HepG2 (cell line): ENCODE measurements around the gene TUBB2B. TPM values are rescaled to one million over a fixed set of nuclear protein-coding genes. Genes with fewer than 3 reads are reported as not detected.

Experiments
- ATAC-seq: fragments of 200-7000 bp; cut with Tn5 transposase; 3 replicates; pipeline ENCODE4 v1.9.1; 2020; ENCODE audit warnings: mild to moderate bottlenecking, moderate library complexity
- BruUV-seq: library from RNA; stranded (reverse); fragments of 400-500 nt; replicated peaks from 2 replicates; lab custom pipeline; 2021; lab: Mats Ljungman, UMichigan
- CTCF ChIA-PET: fragments of 300-600 bp; formaldehyde crosslinking; extraction: SDS; loops from one replicate; lab custom pipeline; 2021; ENCODE audit warnings: low total read pairs, inconsistent platforms, low intra/inter-chr PET ratio; lab: Yijun Ruan, JAX
- POLR2A ChIA-PET: fragments of 350-600 bp; sonication (Branson Sonifier 250); formaldehyde crosslinking; loops from one replicate; lab custom pipeline; 2020; ENCODE audit warnings: antibody characterized with exemption, inconsistent platforms; lab: Yijun Ruan, JAX
- DNase-seq: peaks from one replicate; pipeline ENCODE4 v3.0.0-alpha.2; 2015; ENCODE audit warnings: low spot score
- FAIRE-seq: peaks from 3 replicates; lab custom pipeline; 2011; peaks lifted over from hg19 to GRCh38; lab: Jason Lieb, UNC
- H2AFZ ChIP-seq: one replicate; pipeline ENCODE4 v1.6.1; 2011; ENCODE audit warnings: low read length, inconsistent platforms
- H3K27ac ChIP-seq: fragments of 300-600 bp; 3 replicates; pipeline ENCODE4 v1.8.0; 2011; ENCODE audit warnings: mixed run types, mild to moderate bottlenecking, mixed read lengths, low read length, inconsistent platforms; ENCODE audit not compliant: insufficient read depth; ENCODE audit errors: extremely low read length
- H3K27me3 ChIP-seq, 2 experiments: fragments of 200-600 bp in 1 of 2; 2 replicates in 1 of 2; 3 replicates in 1 of 2; pipeline versions ENCODE4 v1.6.0 to v1.8.0; 2011; ENCODE audit warnings: low read length in 2 of 2, mild to moderate bottlenecking in 2 of 2, moderate library complexity in 2 of 2, inconsistent platforms in 1 of 2; ENCODE audit not compliant: insufficient read depth in 2 of 2, control insufficient read depth in 1 of 2
- H3K36me3 ChIP-seq, 2 experiments: fragments of 200-600 bp in 1 of 2; replicated peaks in 1 of 2; 2 replicates in 1 of 2; 3 replicates in 1 of 2; pipeline versions ENCODE4 v1.5.1 to v1.8.0; 2011; ENCODE audit warnings: low read length in 2 of 2, inconsistent platforms in 1 of 2; ENCODE audit not compliant: insufficient read depth in 2 of 2, control insufficient read depth in 1 of 2
- H3K4me1 ChIP-seq: 2 replicates; pipeline ENCODE4 v1.5.1; 2012; ENCODE audit warnings: low read length, inconsistent platforms; ENCODE audit not compliant: insufficient read depth
- H3K4me2 ChIP-seq: 2 replicates; pipeline ENCODE4 v1.6.0; 2011; ENCODE audit warnings: low read depth, low read length, inconsistent platforms
- H3K4me3 ChIP-seq, 3 experiments: fragments of 200-600 bp in 1 of 3; sonication (generic), shearing (Covaris generic) in 1 of 3; replicated peaks in 1 of 3; 2 replicates each; pipeline ENCODE4 v1.5.1; 2011 to 2016; ENCODE audit warnings: low read length in 3 of 3, inconsistent platforms in 2 of 3, low read depth in 2 of 3, mild to moderate bottlenecking in 2 of 3, control low read depth in 1 of 3, mixed read lengths in 1 of 3; ENCODE audit not compliant: insufficient read depth in 1 of 3
- H3K79me2 ChIP-seq: one replicate; pipeline ENCODE4 v1.6.1; 2011; ENCODE audit warnings: low read length, inconsistent platforms; ENCODE audit not compliant: insufficient read depth
- H3K9ac ChIP-seq: 2 replicates; pipeline ENCODE4 v1.6.0; 2011; ENCODE audit warnings: mild to moderate bottlenecking, low read depth, low read length, inconsistent platforms; ENCODE audit not compliant: insufficient read depth
- H3K9me3 ChIP-seq: 2 replicates; pipeline ENCODE4 v1.5.1; 2012; ENCODE audit warnings: mild to moderate bottlenecking, low read length
- H4K20me1 ChIP-seq: 2 replicates; pipeline ENCODE4 v1.6.0; 2011; ENCODE audit warnings: inconsistent platforms, mild to moderate bottlenecking, low read length, moderate library complexity; ENCODE audit not compliant: insufficient read depth
- BCL6 ChIP-seq: IDR thresholded peaks from 2 replicates; pipeline ENCODE4 v1.6.1; 2016; ENCODE audit warnings: missing genetic modification reagents, missing compliant biosample characterization
- GLI4 ChIP-seq: sonication (generic); formaldehyde crosslinking; IDR thresholded peaks from 2 replicates; pipeline ENCODE4 v1.5.1; 2020; ENCODE audit warnings: missing genetic modification reagents, mild to moderate bottlenecking, moderate library complexity, borderline replicate concordance
- IKZF4 ChIP-seq: sonication (generic); formaldehyde crosslinking; IDR thresholded peaks from 2 replicates; pipeline ENCODE4 v1.5.1; 2020; ENCODE audit warnings: borderline replicate concordance, mild to moderate bottlenecking, low read depth, missing genetic modification reagents; ENCODE audit errors: not compliant biosample characterization
- JDP2 ChIP-seq: sonication (generic); formaldehyde crosslinking; IDR thresholded peaks from 2 replicates; pipeline ENCODE4 v1.8.1; 2022; ENCODE audit warnings: missing genetic modification reagents, borderline replicate concordance
- MED1 ChIP-seq: sonication (generic); formaldehyde crosslinking; IDR thresholded peaks from 2 replicates; pipeline ENCODE4 v1.4.0; 2020; ENCODE audit warnings: missing genetic modification reagents
- SMC3 ChIP-seq: IDR thresholded peaks from 2 replicates; pipeline ENCODE4 v1.6.1; 2011; ENCODE audit warnings: low read length, improper control_type of control experiment
- TARDBP ChIP-seq: sonication (generic); formaldehyde crosslinking; IDR thresholded peaks from 2 replicates; pipeline ENCODE4 v1.8.0; 2022; ENCODE audit warnings: mild to moderate bottlenecking, missing genetic modification reagents
- ZNF234 ChIP-seq: sonication (generic); formaldehyde crosslinking; conservative IDR thresholded peaks from 2 replicates; pipeline ENCODE4 v1.5.1; 2020; ENCODE audit warnings: mild to moderate bottlenecking, missing genetic modification reagents
- ZNF34 ChIP-seq: sonication (generic); formaldehyde crosslinking; IDR thresholded peaks from 2 replicates; pipeline ENCODE4 v1.4.0; 2020; ENCODE audit warnings: mild to moderate bottlenecking, missing genetic modification reagents, borderline replicate concordance
- ZNF367 ChIP-seq: sonication (generic); formaldehyde crosslinking; IDR thresholded peaks from 2 replicates; pipeline ENCODE4 v1.4.0; 2020; ENCODE audit warnings: missing genetic modification reagents, borderline replicate concordance
- ZNF629 ChIP-seq: sonication (generic); formaldehyde crosslinking; conservative IDR thresholded peaks from 2 replicates; pipeline ENCODE4 v1.5.0; 2020; ENCODE audit warnings: missing genetic modification reagents
- WGBS: methylation state at CpG from one replicate; pipeline ENCODE4 v1.1.6; 2017; ENCODE audit warnings: low lambda C conversion rate; 5-methylcytosine and 5-hydroxymethylcytosine counted together
- in situ Hi-C: cut with HindIII; loops from 2 replicates; pipeline ENCODE4 v1.10.0; 2017; ENCODE audit warnings: low pct_unique_long_range_greater_than_20kb; ENCODE audit not compliant: extremely low pct_ligation_motif_present
- intact Hi-C: fragments of 100-400 bp; cut with micrococcal nuclease; formaldehyde crosslinking; loops from one replicate; pipeline ENCODE4 v1.10.0; 2022; ENCODE audit not compliant: unreplicated experiment
- polyA plus RNA-seq, 8 experiments: library from polyadenylated mRNA; depleted of rRNA in 3 of 8; stranded (reverse) in 7 of 8; unstranded in 1 of 8; fragments of >200 nt; fragmentation: Illumina TruSeq in 4 of 8; extraction: Trizol in 4 of 8; gene quantifications; 2 replicates each; pipeline versions ENCODE4 v1.2.1 to v1.2.3, GENCODE V29; 2011 to 2016; ENCODE audit warnings: low read depth in 4 of 8, missing spikeins in 1 of 8, mixed read lengths in 1 of 8; ENCODE audit not compliant: insufficient read depth in 1 of 8
- total RNA-seq, 5 experiments: library from RNA; depleted of rRNA; stranded (reverse); fragments of >200 nt; fragmentation: Illumina TruSeq; extraction: Trizol; gene quantifications; 2 replicates each; pipeline ENCODE4 v1.2.3, GENCODE V29; 2016; ENCODE audit warnings: low read depth in 1 of 5
- TF ChIP-seq, protein P1 (sequence below): sonication (generic); formaldehyde crosslinking; IDR thresholded peaks from 2 replicates; pipeline ENCODE4 v1.8.0; 2022; ENCODE audit warnings: mild to moderate bottlenecking, missing genetic modification reagents
- TF ChIP-seq, protein P2 (sequence below): sonication (generic); formaldehyde crosslinking; IDR thresholded peaks from 2 replicates; pipeline ENCODE4 v1.4.0; 2020; ENCODE audit warnings: missing genetic modification reagents

Gene TUBB2B
- total and polyA plus RNA-seq, 2 of the 13 experiments (the other 11 are each of a cell fraction or from before 2014, with no cell fraction given): 10.3 to 23.6 TPM

DNA sequence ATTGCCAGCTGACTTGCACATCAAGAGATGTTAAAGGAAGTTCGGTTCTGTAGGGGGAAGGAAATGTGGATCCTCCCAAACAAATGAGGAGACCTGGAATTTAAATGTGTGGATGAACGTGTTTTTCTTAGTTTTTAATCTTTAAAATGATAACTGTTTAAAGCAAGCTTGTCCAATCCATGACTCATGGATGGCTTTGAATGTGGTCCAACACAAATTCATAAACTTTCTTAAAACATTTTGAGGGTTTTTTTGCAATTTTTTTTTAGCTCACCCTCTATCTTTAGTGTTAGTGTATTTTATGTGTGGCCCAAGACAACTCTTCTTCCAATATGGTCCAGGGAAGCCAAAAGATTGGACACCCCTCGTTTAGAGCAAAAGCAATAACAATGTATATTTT, 12.6 kb downstream of the TUBB2B start:
- Histone ChIP-seq H3K9ac (no peak overlapping the region), H3K4me1 (peaks cover 4% of the 10 kb centered on the region), H3K4me2 (no peak overlapping the region), H3K27me3 (peaks cover 13 to 58% of the 10 kb centered on the region in 2 experiments), H3K27ac (no peak overlapping the region), H3K79me2 (no peaks in the 10 kb centered on the region), H3K36me3 (no peaks in the 10 kb centered on the region), H3K4me3 (no peak overlapping the region), H2AFZ (no peak overlapping the region), H3K9me3 (no peaks in the 10 kb centered on the region), H4K20me1 (no peaks in the 10 kb centered on the region)
- FAIRE-seq: no peak
- ATAC-seq: no peak
- CTCF ChIA-PET: no interaction called here
- intact Hi-C loops: no loop called here
- DNase-seq: no peak
- no peak for TF ChIP-seq ZNF34 (CRISPR knock-in tag)
- TF ChIP-seq, protein P1, sequence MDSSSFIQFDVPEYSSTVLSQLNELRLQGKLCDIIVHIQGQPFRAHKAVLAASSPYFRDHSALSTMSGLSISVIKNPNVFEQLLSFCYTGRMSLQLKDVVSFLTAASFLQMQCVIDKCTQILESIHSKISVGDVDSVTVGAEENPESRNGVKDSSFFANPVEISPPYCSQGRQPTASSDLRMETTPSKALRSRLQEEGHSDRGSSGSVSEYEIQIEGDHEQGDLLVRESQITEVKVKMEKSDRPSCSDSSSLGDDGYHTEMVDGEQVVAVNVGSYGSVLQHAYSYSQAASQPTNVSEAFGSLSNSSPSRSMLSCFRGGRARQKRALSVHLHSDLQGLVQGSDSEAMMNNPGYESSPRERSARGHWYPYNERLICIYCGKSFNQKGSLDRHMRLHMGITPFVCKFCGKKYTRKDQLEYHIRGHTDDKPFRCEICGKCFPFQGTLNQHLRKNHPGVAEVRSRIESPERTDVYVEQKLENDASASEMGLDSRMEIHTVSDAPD (CRISPR knock-in tag): no peak
- TF ChIP-seq, protein P2, sequence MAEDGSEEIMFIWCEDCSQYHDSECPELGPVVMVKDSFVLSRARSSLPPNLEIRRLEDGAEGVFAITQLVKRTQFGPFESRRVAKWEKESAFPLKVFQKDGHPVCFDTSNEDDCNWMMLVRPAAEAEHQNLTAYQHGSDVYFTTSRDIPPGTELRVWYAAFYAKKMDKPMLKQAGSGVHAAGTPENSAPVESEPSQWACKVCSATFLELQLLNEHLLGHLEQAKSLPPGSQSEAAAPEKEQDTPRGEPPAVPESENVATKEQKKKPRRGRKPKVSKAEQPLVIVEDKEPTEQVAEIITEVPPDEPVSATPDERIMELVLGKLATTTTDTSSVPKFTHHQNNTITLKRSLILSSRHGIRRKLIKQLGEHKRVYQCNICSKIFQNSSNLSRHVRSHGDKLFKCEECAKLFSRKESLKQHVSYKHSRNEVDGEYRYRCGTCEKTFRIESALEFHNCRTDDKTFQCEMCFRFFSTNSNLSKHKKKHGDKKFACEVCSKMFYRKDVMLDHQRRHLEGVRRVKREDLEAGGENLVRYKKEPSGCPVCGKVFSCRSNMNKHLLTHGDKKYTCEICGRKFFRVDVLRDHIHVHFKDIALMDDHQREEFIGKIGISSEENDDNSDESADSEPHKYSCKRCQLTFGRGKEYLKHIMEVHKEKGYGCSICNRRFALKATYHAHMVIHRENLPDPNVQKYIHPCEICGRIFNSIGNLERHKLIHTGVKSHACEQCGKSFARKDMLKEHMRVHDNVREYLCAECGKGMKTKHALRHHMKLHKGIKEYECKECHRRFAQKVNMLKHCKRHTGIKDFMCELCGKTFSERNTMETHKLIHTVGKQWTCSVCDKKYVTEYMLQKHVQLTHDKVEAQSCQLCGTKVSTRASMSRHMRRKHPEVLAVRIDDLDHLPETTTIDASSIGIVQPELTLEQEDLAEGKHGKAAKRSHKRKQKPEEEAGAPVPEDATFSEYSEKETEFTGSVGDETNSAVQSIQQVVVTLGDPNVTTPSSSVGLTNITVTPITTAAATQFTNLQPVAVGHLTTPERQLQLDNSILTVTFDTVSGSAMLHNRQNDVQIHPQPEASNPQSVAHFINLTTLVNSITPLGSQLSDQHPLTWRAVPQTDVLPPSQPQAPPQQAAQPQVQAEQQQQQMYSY (CRISPR knock-in tag): no peak
- no peak for TF ChIP-seq GLI4 (CRISPR knock-in tag)
- no peak for TF ChIP-seq IKZF4 (CRISPR knock-in tag)
- no peak for TF ChIP-seq JDP2 (CRISPR knock-in tag)
- TF ChIP-seq SMC3: no peak
- TF ChIP-seq BCL6 (CRISPR knock-in tag): no peak
- TF ChIP-seq TARDBP (CRISPR knock-in tag): no peak
- no peak for TF ChIP-seq ZNF234 (CRISPR knock-in tag)
- TF ChIP-seq ZNF367 (CRISPR knock-in tag): no peak
- TF ChIP-seq MED1 (CRISPR knock-in tag): no peak
- TF ChIP-seq ZNF629 (CRISPR knock-in tag): no peak
- BruUV-seq: no TSS peak
- in situ Hi-C loops: no loop called here
- 11% methylated on average over 3 of the region's 3 CpGs for WGBS
- POLR2A ChIA-PET: no interaction called here
